Effector memory CD4-positive, alpha-beta T cell (primary cell): ENCODE results near the gene KRTAP2-1.
"Not testable (repeated sequence)": the region's sequence is repeated elsewhere in the genome, so short reads cannot be mapped to it uniquely, and the experiment has no call there.

Experiments used
- DNase-seq, 3 donors: peaks; one replicate each; pipeline ENCODE4 v3.0.0-alpha.2; 2020
- H3K27ac ChIP-seq: 2 replicates; pipeline ENCODE4 v1.7.0; 2013; ENCODE audit warnings: mild to moderate bottlenecking, low read length, moderate library complexity; ENCODE audit not compliant: insufficient read depth, poor library complexity, severe bottlenecking
- H3K27me3 ChIP-seq: replicated peaks from 2 replicates; pipeline ENCODE4 v1.7.0; 2013; ENCODE audit warnings: mild to moderate bottlenecking, low read length; ENCODE audit not compliant: insufficient read depth, control insufficient read depth, poor library complexity, severe bottlenecking
- H3K36me3 ChIP-seq: 2 replicates; pipeline ENCODE4 v1.7.0; 2013; ENCODE audit warnings: mild to moderate bottlenecking, low read length, moderate library complexity; ENCODE audit not compliant: control insufficient read depth, insufficient read depth
- H3K4me1 ChIP-seq: 2 replicates; pipeline ENCODE4 v1.7.0; 2013; ENCODE audit warnings: low read length, mild to moderate bottlenecking; ENCODE audit not compliant: control insufficient read depth, insufficient read depth, poor library complexity, severe bottlenecking
- H3K4me3 ChIP-seq: 2 replicates; pipeline ENCODE4 v1.7.0; 2013; ENCODE audit warnings: low read length, low read depth, mild to moderate bottlenecking; ENCODE audit not compliant: insufficient read depth, poor library complexity, severe bottlenecking
- H3K9me3 ChIP-seq: 2 replicates; pipeline ENCODE4 v1.7.0; 2013; ENCODE audit warnings: mild to moderate bottlenecking, low read length, moderate library complexity; ENCODE audit not compliant: control insufficient read depth

KRTAP2-1 gene

GRCh38 chr17:41069031-41069430 is 21.9 kb upstream of the KRTAP2-1 start:
- Histone ChIP-seq H3K4me3 (no peak overlapping the region), H3K36me3 (no peaks in the 10 kb centered on the region), H3K9me3 (no peaks in the 10 kb centered on the region), H3K27ac (no peak overlapping the region), H3K4me1 (no peaks in the 10 kb centered on the region), H3K27me3 (no peaks in the 10 kb centered on the region)
- DNase-seq = no peak

DNA sequence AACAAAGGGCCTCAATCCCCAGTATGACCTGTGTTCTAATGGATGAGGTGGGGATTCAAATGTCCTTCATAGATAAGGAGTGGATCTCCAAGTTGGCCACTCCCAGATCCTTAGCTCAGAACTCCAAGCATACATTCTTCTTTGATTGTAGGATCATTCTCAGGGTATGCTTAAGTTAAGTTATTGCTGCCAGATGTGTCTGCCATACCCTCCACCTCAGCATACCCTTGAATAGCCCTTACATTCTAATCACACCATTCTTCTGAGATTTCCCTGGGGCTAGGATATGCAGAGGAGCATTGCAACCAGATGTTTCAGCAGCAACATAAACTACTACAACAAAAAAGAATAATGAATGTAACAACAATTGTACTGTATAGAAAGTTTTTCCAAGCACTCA is 20.2 kb upstream of the KRTAP2-1 start:
- Histone ChIP-seq H3K4me1 (no peaks in the 10 kb centered on the region), H3K4me3 (no peak overlapping the region), H3K27ac (no peak overlapping the region)

GRCh38 chr17:41065829-41066624 is 18.9 kb upstream of the KRTAP2-1 start, which contains the start of gene KRTAP2-4:
Gene KRTAP2-4 (minus strand): TSS chr17:41065879. CDS start chr17:41065845, 34 bp downstream.
- H3K27me3 ChIP-seq = peaks cover 2% of the 10 kb centered on the region
- no peaks in the 10 kb centered on the region for H3K4me1 ChIP-seq
- no peak within 1 kb of the TSS for H3K27ac ChIP-seq
- no peak within 1 kb of the TSS for H3K4me3 ChIP-seq
- no peaks in the 10 kb centered on the region for H3K36me3 ChIP-seq
- no peaks in the 10 kb centered on the region for H3K9me3 ChIP-seq
- DNase-seq = no peak

More for the DNA sequence above, 20.2 kb upstream of the KRTAP2-1 start:
- Histone ChIP-seq H3K9me3 (no peaks in the 10 kb centered on the region), H3K36me3 (no peaks in the 10 kb centered on the region), H3K27me3 (no peaks in the 10 kb centered on the region)
- DNase-seq = no peak

DNA sequence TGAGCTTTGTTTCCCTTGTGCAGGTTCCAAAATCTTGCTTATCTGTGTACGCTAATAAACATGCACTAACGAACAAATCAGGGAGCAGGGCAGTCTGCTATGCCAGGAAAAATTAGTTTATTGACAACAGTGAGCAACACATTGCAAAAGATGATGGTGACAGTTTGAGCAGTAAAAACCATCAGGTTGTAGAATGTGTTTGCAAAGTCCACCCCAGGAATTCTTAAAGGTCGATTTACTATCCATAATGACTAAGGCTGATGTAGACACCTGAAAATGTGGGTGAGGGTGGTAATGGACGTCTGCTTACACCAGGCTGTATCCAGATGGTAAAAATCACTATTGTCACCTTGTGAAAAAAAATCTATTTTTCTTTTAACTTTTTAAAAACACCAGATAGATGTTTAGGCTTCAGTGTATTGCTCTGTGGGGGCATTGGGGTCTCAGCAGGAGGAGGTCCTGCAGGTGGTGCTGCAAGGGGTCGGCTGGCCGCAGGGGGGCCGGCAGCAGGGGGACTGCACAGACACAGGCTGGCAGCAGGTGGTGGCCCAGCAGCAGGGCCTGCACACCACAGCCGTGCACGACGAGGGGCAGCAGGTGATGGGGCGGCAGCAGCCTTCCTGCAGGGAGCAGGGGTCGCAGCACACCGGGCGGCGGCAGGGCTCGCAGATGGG is 18.0 kb upstream of the KRTAP2-1 start:
- H3K27me3 ChIP-seq, DNase-seq, H3K9me3 ChIP-seq, H3K36me3 ChIP-seq, H3K4me3 ChIP-seq, H3K4me1 ChIP-seq, H3K27ac ChIP-seq: not testable (repeated sequence)

GRCh38 chr17:41064301-41064700 is 17.2 kb upstream of the KRTAP2-1 start:
- Histone ChIP-seq H3K9me3 (no peaks in the 10 kb centered on the region), H3K36me3 (no peaks in the 10 kb centered on the region), H3K27ac (no peak overlapping the region), H3K4me3 (no peak overlapping the region), H3K27me3 (peaks cover 2% of the 10 kb centered on the region), H3K4me1 (no peaks in the 10 kb centered on the region)
- no peak for DNase-seq

GRCh38 chr17:41063449-41063848 is 16.3 kb upstream of the KRTAP2-1 start:
- no peaks in the 10 kb centered on the region for H3K36me3 ChIP-seq
- H3K27ac ChIP-seq = no peak overlapping the region
- no peak for DNase-seq
- no peaks in the 10 kb centered on the region for H3K4me1 ChIP-seq
- no peaks in the 10 kb centered on the region for H3K9me3 ChIP-seq
- H3K4me3 ChIP-seq = no peak overlapping the region
- peaks cover 2% of the 10 kb centered on the region for H3K27me3 ChIP-seq

- Histone ChIP-seq H3K4me1 (no peaks in the 10 kb centered on the region), H3K9me3 (no peaks in the 10 kb centered on the region), H3K36me3 (no peaks in the 10 kb centered on the region), H3K27ac (no peak overlapping the region), H3K4me3 (no peak overlapping the region), H3K27me3 (peaks cover 2% of the 10 kb centered on the region)
- DNase-seq = no peak
Measured at GRCh38 chr17:41061964-41062363, 14.8 kb upstream of the KRTAP2-1 start.

DNA sequence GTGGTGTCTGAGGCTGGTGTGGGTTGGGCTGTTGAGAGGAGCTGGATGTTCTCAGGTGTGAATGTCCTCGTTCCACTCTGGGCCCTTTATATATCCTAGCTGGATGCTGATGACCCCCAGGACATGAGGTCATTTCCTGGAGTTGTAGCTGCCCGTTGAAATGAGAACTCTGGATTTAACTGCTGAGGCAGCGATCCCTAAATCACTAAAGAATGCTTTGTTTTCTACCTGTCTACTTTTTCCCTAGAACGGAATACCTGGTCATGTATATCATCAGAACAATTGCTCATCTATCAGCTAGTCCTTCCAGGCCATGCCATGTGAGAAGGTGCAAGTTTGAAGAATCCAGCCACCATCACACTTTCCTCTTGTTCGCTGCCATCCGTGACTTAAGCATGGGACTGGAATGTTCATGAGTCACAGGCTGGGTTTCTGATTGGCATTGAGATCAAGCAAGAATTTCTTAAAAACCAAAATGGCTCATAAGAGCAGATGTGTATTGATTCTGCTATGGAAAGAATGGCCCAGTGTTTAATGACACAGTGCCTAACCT is 13.0 kb upstream of the KRTAP2-1 start, which contains the start of gene KRTAP2-3:
KRTAP2-3 (minus strand) TSS at position 63 of the 553 bp plus-strand sequence. CDS start 64 bp downstream, outside the sequence.
- H3K27me3 ChIP-seq = peaks cover 2% of the 10 kb centered on the region
- H3K9me3 ChIP-seq = no peaks in the 10 kb centered on the region
- DNase-seq = no peak
- H3K36me3 ChIP-seq = no peaks in the 10 kb centered on the region
- H3K27ac ChIP-seq = no peak within 1 kb of the TSS
- no peak within 1 kb of the TSS for H3K4me3 ChIP-seq
- no peaks in the 10 kb centered on the region for H3K4me1 ChIP-seq

- not testable (repeated sequence) for H3K9me3 ChIP-seq, H3K4me3 ChIP-seq, H3K27ac ChIP-seq, DNase-seq, H3K27me3 ChIP-seq, H3K4me1 ChIP-seq, H3K36me3 ChIP-seq
Measured at GRCh38 chr17:41059276-41060051, 12.3 kb upstream of the KRTAP2-1 start.
